ENCODE measurements around the gene TSPAN17.

DNA sequence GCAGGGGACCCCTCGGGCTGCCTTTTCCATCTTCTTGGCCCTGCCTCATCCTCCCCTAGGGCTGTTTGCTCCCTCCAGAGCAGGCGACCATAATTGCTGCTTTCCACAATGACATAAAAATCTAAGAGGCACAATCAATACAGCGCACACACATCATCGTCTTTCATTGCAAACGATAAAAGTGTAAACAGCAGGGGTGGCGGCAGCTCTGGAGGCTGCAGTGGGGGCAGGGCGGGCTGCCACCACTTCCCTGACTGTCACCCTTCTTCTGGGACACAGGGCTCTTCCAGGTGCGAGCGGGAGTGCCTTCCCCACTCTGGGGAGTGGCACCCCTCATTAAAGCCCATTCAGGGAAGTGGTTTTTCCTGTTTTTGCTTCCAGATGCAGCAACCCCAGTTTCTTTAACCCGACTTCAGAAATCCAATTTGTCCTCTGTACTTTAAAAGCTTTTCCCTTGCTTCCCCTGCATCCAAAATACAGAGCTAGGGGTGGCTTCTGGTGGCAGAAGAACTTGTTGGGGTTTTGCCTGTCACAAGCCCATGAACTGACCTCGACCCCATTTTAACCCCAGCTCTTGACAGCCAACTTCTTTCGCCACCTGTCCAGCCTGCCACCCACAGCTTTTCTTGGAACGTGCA, 45.7 kb downstream of the TSPAN17 start:
- no peak for TF ChIP-seq EZH2 (IDR thresholded peaks at IDR 0.05; ENCODE audit: borderline replicate concordance)
- TF ChIP-seq CTCF (IDR thresholded peaks at IDR 0.05; ENCODE audit: poor library complexity), result no peak
- no peak for TF ChIP-seq EZH2phosphoT487 (IDR thresholded peaks at IDR 0.05; ENCODE audit: low read depth, severe bottlenecking, unreplicated experiment)

Data from hepatocyte (in vitro differentiated cells).